WTC11 (cell line): ENCODE measurements around the gene ADGRL3. TPM values are rescaled to one million over a fixed set of nuclear protein-coding genes. Genes with fewer than 3 reads are reported as not detected.

Experiments
- ATAC-seq: fragments of 200-7000 bp; cut with Tn5 transposase; 2 replicates; pipeline ENCODE4 v1.10.0; 2021; ENCODE audit warnings: mild to moderate bottlenecking, moderate library complexity
- CTCF ChIA-PET: fragments of 300-600 bp; sonication (Branson Sonifier 250); formaldehyde crosslinking; loops from one replicate; lab custom pipeline; 2021; ENCODE audit warnings: antibody characterized with exemption; lab: Charles Lee
- POLR2A ChIA-PET: fragments of 350-600 bp; sonication (Branson Sonifier 250); formaldehyde crosslinking; loops from one replicate; lab custom pipeline; 2021; ENCODE audit warnings: antibody characterized with exemption; lab: Charles Lee
- DNase-seq: peaks from one replicate; pipeline ENCODE4 v3.0.0; 2021; ENCODE audit warnings: low spot score
- H3K27ac Mint-ChIP-seq: 2 replicates; pipeline ENCODE4 v1.8.0; 2021; ENCODE audit warnings: mixed read lengths
- H3K27me3 Mint-ChIP-seq: 2 replicates; pipeline ENCODE4 v1.8.0; 2021; ENCODE audit warnings: low read depth, mild to moderate bottlenecking, moderate library complexity, mixed read lengths
- H3K36me3 Mint-ChIP-seq: 2 replicates; pipeline ENCODE4 v1.8.0; 2021; ENCODE audit warnings: mixed read lengths
- H3K4me1 Mint-ChIP-seq: 2 replicates; pipeline ENCODE4 v1.8.0; 2022; ENCODE audit warnings: mixed read lengths
- H3K4me3 Mint-ChIP-seq: 2 replicates; pipeline ENCODE4 v1.8.0; 2021; ENCODE audit warnings: mild to moderate bottlenecking, moderate library complexity, mixed read lengths
- H3K9me3 Mint-ChIP-seq: 2 replicates; pipeline ENCODE4 v1.8.0; 2021; ENCODE audit warnings: mixed read lengths
- EMX1 ChIP-seq: fragments of 250-450 bp; sonication (Bioruptor Pico); IDR thresholded peaks from 2 replicates; pipeline ENCODE4 v1.8.0; 2021; ENCODE audit warnings: mild to moderate bottlenecking
- ETV6 ChIP-seq: sonication (generic); formaldehyde crosslinking; IDR thresholded peaks from 2 replicates; pipeline ENCODE4 v1.8.1; 2022; ENCODE audit warnings: mild to moderate bottlenecking, missing genetic modification reagents
- IRF2 ChIP-seq: sonication (generic); formaldehyde crosslinking; IDR thresholded peaks from 2 replicates; pipeline ENCODE4 v1.8.0; 2022; ENCODE audit warnings: low read depth, missing genetic modification reagents, borderline replicate concordance
- NR1H2 ChIP-seq: sonication (generic); formaldehyde crosslinking; IDR thresholded peaks from 2 replicates; pipeline ENCODE4 v1.9.0; 2021; ENCODE audit warnings: mild to moderate bottlenecking, moderate library complexity, missing genetic modification reagents
- OVOL2 ChIP-seq: fragments of 250-450 bp; sonication (Bioruptor Pico); IDR thresholded peaks from 2 replicates; pipeline ENCODE4 v1.9.0; 2021; ENCODE audit warnings: mild to moderate bottlenecking, borderline replicate concordance
- SP1 ChIP-seq: sonication (generic); formaldehyde crosslinking; conservative IDR thresholded peaks from 2 replicates; pipeline ENCODE4 v1.8.1; 2022; ENCODE audit warnings: missing genetic modification reagents
- TEAD1 ChIP-seq: sonication (generic); formaldehyde crosslinking; IDR thresholded peaks from 2 replicates; pipeline ENCODE4 v1.8.0; 2022; ENCODE audit warnings: mild to moderate bottlenecking, missing genetic modification reagents
- ZBTB21 ChIP-seq: sonication (generic); formaldehyde crosslinking; IDR thresholded peaks from 2 replicates; pipeline ENCODE4 v1.8.1; 2023; ENCODE audit warnings: mild to moderate bottlenecking, missing genetic modification reagents, borderline replicate concordance
- ZNF138 ChIP-seq: sonication (generic); formaldehyde crosslinking; conservative IDR thresholded peaks from 2 replicates; pipeline ENCODE4 v1.8.1; 2022; ENCODE audit warnings: mild to moderate bottlenecking, moderate library complexity, missing genetic modification reagents
- ZNF396 ChIP-seq: fragments of 250-450 bp; sonication (Bioruptor Pico); IDR thresholded peaks from 2 replicates; pipeline ENCODE4 v1.8.0; 2021; ENCODE audit warnings: mild to moderate bottlenecking, moderate library complexity, borderline replicate concordance
- ZNF671 ChIP-seq: fragments of 250-450 bp; sonication (Bioruptor Pico); IDR thresholded peaks from 2 replicates; pipeline ENCODE4 v1.8.0; 2021; ENCODE audit warnings: mild to moderate bottlenecking
- total RNA-seq: library from RNA; stranded (reverse); gene quantifications from 3 replicates; pipeline ENCODE4 v1.2.3, GENCODE V29; 2021
- TF ChIP-seq, protein P1 (sequence below): fragments of 250-450 bp; sonication (Bioruptor Pico); conservative IDR thresholded peaks from 2 replicates; pipeline ENCODE4 v1.9.0; 2021; ENCODE audit warnings: mild to moderate bottlenecking
- TF ChIP-seq, protein P2 (sequence below): sonication (generic); formaldehyde crosslinking; IDR thresholded peaks from 2 replicates; pipeline ENCODE4 v1.8.0; 2022; ENCODE audit warnings: mild to moderate bottlenecking, missing genetic modification reagents
- TF ChIP-seq, protein P3 (sequence below): sonication (generic); formaldehyde crosslinking; IDR thresholded peaks from 2 replicates; pipeline ENCODE4 v1.8.0; 2022; ENCODE audit warnings: missing genetic modification reagents
- TF ChIP-seq, protein P4 (sequence below): fragments of 250-450 bp; sonication (Bioruptor Pico); IDR thresholded peaks from 2 replicates; pipeline ENCODE4 v1.9.0; 2021; ENCODE audit warnings: mild to moderate bottlenecking, borderline replicate concordance
- TF ChIP-seq, protein P5 (sequence below): sonication (generic); formaldehyde crosslinking; IDR thresholded peaks from 2 replicates; pipeline ENCODE4 v1.8.0; 2022; ENCODE audit warnings: mild to moderate bottlenecking, missing genetic modification reagents
- TF ChIP-seq, protein P6 (sequence below): sonication (generic); formaldehyde crosslinking; IDR thresholded peaks from 2 replicates; pipeline ENCODE4 v1.8.1; 2023; ENCODE audit warnings: mild to moderate bottlenecking, missing genetic modification reagents
- TF ChIP-seq, protein P7 (sequence below): fragments of 250-450 bp; sonication (Bioruptor Pico); IDR thresholded peaks from 2 replicates; pipeline ENCODE4 v1.9.0; 2021; ENCODE audit warnings: mild to moderate bottlenecking

Gene ADGRL3
- total RNA-seq, 1 experiment from 2014 or later: 8.7 TPM

DNA sequence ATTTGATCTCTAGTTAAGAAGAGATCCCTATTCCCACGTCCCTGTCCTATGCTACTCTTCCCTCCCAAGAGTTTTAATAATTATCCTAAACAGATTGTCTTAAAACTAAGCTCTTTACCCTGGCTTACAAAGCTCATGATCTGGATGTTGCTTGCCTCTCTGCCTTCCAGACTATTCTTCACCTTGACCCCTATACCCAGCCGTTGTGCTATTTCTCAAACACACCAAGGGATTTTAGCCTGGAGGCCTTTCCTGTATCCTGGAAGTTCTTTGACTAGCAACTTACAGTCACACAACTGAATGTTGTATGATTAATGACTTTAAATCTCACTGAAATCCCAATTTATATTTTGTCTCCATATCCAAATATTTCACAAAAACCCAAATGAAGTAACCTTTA is 314.9 kb downstream of the ADGRL3 start:
- peak overlapping the region; percentile 68 for H3K27ac Mint-ChIP-seq
- no peak for TF ChIP-seq ETV6 (CRISPR knock-in tag)
- TF ChIP-seq ZNF671: no peak
- TF ChIP-seq, protein P1, sequence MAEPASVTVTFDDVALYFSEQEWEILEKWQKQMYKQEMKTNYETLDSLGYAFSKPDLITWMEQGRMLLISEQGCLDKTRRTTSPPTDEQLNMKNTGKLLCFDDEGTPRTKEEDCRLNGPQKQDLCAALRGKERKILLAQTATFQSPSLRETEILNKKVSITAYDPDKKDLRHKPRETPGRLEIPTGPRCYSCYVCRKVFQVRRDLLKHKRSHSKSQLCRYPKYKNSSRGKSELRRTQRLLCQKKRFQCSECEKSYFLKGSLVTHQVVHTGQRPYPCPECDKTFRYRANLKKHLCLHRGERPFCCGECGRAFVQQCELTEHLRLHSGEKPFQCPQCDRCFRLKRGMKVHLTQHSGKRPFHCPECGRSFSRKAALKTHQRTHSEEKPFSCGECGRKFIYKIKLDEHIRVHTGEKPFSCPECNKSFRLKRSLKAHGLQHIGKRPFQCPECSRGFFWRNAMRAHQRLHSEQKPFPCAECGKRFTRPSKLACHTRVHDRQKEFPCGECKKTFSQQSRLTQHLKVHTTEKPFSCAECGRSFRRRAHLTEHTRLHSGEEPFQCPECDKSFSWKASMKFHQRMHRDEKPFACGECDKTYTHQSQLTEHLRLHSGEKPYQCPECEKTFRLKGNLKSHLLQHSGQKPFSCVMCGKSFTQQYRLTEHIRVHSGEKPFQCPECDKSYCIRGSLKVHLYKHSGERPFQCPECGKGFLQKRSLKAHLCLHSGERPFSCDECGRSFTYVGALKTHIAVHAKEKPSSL: no peak
- TF ChIP-seq ZNF138: no peak
- ATAC-seq (peak; percentile 6; the same call in 1 of the 2 replicates), DNase-seq (no peak)
- ChIA-PET POLR2A (no interaction called here), CTCF (no interaction called here)
- peaks cover 6% of the 10 kb centered on the region; the same call in 1 of the 2 replicates for H3K9me3 Mint-ChIP-seq
- peaks cover 41% of the 10 kb centered on the region for H3K4me1 Mint-ChIP-seq
- H3K4me3 Mint-ChIP-seq: no peak overlapping the region
- no peaks in the 10 kb centered on the region for H3K27me3 Mint-ChIP-seq
- no peaks in the 10 kb centered on the region for H3K36me3 Mint-ChIP-seq

DNA sequence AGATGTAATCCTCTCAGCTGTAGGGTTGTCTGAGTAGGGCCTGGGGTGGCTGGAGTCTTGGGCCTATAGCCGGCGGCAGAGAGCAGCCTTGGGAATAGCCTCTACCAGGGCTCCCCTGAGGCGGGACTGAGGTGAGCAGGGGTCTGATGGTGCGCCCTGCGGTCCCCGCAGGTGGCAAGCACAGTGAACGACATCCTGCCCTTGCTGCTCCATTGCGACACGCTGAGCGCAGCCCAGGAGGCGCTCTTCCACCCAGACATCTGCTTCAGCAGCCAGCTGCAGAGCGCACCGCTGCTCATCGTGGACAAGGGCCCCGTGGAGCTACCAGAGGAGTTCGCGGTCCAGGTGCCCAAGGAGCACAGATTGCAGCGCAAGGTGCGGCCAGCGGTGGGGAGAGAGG is 317.0 kb downstream of the ADGRL3 start:
- DNase-seq: peak; percentile 83
- peak; percentile 99 for ATAC-seq
- Mint-ChIP-seq H3K4me1 (peaks cover 57% of the 10 kb centered on the region), H3K27ac (no peak overlapping the region), H3K9me3 (no peaks in the 10 kb centered on the region), H3K4me3 (peak overlapping the region; percentile 57), H3K27me3 (no peaks in the 10 kb centered on the region), H3K36me3 (no peaks in the 10 kb centered on the region)
- ChIA-PET POLR2A (interaction anchor here (0.5 kb wide), 1 partner anchor 328 kb away, joined by 3 read pairs; no protein-coding TSS in a partner anchor), CTCF (interaction anchor here (0.8 to 2.1 kb wide), 10 partner anchors 9 to 224 kb away, joined by 3 to 13 read pairs (median 4); no protein-coding TSS in a partner anchor)
- TF ChIP-seq, protein P2, sequence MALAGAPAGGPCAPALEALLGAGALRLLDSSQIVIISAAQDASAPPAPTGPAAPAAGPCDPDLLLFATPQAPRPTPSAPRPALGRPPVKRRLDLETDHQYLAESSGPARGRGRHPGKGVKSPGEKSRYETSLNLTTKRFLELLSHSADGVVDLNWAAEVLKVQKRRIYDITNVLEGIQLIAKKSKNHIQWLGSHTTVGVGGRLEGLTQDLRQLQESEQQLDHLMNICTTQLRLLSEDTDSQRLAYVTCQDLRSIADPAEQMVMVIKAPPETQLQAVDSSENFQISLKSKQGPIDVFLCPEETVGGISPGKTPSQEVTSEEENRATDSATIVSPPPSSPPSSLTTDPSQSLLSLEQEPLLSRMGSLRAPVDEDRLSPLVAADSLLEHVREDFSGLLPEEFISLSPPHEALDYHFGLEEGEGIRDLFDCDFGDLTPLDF (CRISPR knock-in tag): no peak
- TF ChIP-seq, protein P3, sequence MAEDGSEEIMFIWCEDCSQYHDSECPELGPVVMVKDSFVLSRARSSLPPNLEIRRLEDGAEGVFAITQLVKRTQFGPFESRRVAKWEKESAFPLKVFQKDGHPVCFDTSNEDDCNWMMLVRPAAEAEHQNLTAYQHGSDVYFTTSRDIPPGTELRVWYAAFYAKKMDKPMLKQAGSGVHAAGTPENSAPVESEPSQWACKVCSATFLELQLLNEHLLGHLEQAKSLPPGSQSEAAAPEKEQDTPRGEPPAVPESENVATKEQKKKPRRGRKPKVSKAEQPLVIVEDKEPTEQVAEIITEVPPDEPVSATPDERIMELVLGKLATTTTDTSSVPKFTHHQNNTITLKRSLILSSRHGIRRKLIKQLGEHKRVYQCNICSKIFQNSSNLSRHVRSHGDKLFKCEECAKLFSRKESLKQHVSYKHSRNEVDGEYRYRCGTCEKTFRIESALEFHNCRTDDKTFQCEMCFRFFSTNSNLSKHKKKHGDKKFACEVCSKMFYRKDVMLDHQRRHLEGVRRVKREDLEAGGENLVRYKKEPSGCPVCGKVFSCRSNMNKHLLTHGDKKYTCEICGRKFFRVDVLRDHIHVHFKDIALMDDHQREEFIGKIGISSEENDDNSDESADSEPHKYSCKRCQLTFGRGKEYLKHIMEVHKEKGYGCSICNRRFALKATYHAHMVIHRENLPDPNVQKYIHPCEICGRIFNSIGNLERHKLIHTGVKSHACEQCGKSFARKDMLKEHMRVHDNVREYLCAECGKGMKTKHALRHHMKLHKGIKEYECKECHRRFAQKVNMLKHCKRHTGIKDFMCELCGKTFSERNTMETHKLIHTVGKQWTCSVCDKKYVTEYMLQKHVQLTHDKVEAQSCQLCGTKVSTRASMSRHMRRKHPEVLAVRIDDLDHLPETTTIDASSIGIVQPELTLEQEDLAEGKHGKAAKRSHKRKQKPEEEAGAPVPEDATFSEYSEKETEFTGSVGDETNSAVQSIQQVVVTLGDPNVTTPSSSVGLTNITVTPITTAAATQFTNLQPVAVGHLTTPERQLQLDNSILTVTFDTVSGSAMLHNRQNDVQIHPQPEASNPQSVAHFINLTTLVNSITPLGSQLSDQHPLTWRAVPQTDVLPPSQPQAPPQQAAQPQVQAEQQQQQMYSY (CRISPR knock-in tag): no peak
- no peak for TF ChIP-seq SP1
- TF ChIP-seq ZBTB21 (CRISPR knock-in tag): peak; percentile 80; the same call in 1 of the 2 replicates
- TF ChIP-seq, protein P4, sequence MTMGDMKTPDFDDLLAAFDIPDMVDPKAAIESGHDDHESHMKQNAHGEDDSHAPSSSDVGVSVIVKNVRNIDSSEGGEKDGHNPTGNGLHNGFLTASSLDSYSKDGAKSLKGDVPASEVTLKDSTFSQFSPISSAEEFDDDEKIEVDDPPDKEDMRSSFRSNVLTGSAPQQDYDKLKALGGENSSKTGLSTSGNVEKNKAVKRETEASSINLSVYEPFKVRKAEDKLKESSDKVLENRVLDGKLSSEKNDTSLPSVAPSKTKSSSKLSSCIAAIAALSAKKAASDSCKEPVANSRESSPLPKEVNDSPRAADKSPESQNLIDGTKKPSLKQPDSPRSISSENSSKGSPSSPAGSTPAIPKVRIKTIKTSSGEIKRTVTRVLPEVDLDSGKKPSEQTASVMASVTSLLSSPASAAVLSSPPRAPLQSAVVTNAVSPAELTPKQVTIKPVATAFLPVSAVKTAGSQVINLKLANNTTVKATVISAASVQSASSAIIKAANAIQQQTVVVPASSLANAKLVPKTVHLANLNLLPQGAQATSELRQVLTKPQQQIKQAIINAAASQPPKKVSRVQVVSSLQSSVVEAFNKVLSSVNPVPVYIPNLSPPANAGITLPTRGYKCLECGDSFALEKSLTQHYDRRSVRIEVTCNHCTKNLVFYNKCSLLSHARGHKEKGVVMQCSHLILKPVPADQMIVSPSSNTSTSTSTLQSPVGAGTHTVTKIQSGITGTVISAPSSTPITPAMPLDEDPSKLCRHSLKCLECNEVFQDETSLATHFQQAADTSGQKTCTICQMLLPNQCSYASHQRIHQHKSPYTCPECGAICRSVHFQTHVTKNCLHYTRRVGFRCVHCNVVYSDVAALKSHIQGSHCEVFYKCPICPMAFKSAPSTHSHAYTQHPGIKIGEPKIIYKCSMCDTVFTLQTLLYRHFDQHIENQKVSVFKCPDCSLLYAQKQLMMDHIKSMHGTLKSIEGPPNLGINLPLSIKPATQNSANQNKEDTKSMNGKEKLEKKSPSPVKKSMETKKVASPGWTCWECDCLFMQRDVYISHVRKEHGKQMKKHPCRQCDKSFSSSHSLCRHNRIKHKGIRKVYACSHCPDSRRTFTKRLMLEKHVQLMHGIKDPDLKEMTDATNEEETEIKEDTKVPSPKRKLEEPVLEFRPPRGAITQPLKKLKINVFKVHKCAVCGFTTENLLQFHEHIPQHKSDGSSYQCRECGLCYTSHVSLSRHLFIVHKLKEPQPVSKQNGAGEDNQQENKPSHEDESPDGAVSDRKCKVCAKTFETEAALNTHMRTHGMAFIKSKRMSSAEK (CRISPR knock-in tag): 0 out of 2 replicates have a peak, but pooled peaks have one; percentile 28
- TF ChIP-seq EMX1 (CRISPR knock-in tag): no peak
- TF ChIP-seq IRF2 (CRISPR knock-in tag): no peak
- TF ChIP-seq, protein P5, sequence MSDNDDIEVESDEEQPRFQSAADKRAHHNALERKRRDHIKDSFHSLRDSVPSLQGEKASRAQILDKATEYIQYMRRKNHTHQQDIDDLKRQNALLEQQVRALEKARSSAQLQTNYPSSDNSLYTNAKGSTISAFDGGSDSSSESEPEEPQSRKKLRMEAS (CRISPR knock-in tag): peak; percentile 78
- no peak for TF ChIP-seq OVOL2 (CRISPR knock-in tag)
- peak; percentile 85; the same call in 1 of the 2 replicates for TF ChIP-seq TEAD1
- TF ChIP-seq NR1H2 (CRISPR knock-in tag): no peak
- TF ChIP-seq, protein P6, sequence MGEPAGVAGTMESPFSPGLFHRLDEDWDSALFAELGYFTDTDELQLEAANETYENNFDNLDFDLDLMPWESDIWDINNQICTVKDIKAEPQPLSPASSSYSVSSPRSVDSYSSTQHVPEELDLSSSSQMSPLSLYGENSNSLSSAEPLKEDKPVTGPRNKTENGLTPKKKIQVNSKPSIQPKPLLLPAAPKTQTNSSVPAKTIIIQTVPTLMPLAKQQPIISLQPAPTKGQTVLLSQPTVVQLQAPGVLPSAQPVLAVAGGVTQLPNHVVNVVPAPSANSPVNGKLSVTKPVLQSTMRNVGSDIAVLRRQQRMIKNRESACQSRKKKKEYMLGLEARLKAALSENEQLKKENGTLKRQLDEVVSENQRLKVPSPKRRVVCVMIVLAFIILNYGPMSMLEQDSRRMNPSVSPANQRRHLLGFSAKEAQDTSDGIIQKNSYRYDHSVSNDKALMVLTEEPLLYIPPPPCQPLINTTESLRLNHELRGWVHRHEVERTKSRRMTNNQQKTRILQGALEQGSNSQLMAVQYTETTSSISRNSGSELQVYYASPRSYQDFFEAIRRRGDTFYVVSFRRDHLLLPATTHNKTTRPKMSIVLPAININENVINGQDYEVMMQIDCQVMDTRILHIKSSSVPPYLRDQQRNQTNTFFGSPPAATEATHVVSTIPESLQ (CRISPR knock-in tag): no peak
- 0 out of 2 replicates have a peak, but pooled peaks have one; percentile 43 for TF ChIP-seq ZNF396 (CRISPR knock-in tag)
- TF ChIP-seq, protein P7, sequence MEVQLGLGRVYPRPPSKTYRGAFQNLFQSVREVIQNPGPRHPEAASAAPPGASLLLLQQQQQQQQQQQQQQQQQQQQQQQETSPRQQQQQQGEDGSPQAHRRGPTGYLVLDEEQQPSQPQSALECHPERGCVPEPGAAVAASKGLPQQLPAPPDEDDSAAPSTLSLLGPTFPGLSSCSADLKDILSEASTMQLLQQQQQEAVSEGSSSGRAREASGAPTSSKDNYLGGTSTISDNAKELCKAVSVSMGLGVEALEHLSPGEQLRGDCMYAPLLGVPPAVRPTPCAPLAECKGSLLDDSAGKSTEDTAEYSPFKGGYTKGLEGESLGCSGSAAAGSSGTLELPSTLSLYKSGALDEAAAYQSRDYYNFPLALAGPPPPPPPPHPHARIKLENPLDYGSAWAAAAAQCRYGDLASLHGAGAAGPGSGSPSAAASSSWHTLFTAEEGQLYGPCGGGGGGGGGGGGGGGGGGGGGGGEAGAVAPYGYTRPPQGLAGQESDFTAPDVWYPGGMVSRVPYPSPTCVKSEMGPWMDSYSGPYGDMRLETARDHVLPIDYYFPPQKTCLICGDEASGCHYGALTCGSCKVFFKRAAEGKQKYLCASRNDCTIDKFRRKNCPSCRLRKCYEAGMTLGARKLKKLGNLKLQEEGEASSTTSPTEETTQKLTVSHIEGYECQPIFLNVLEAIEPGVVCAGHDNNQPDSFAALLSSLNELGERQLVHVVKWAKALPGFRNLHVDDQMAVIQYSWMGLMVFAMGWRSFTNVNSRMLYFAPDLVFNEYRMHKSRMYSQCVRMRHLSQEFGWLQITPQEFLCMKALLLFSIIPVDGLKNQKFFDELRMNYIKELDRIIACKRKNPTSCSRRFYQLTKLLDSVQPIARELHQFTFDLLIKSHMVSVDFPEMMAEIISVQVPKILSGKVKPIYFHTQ: no peak
